K562 (cell line): ENCODE data around the gene DYNLT2. TPM values are rescaled to one million over a fixed set of nuclear protein-coding genes. Genes with fewer than 3 reads are reported as not detected.

Source experiments
- ATAC-seq: fragments of 200-7000 bp; cut with Tn5 transposase; 3 replicates; pipeline ENCODE4 v1.9.1; 2020; ENCODE audit warnings: moderate library complexity
- BruUV-seq: library from RNA; stranded (reverse); fragments of 400-500 nt; replicated peaks from 2 replicates; lab custom pipeline; 2021; lab: Mats Ljungman, UMichigan
- CTCF ChIA-PET: fragments of 300-600 bp; formaldehyde crosslinking; extraction: SDS; loops from one replicate; lab custom pipeline; 2021; ENCODE audit warnings: low intra/inter-chr PET ratio; lab: Yijun Ruan, JAX
- POLR2A ChIA-PET: fragments of 300-600, 350-650 bp; sonication (Branson Sonifier 250); formaldehyde crosslinking; extraction: SDS; loops from one replicate; lab custom pipeline; 2021; ENCODE audit warnings: antibody characterized with exemption, inconsistent platforms; lab: Yijun Ruan, JAX
- DNase-seq, 4 experiments: peaks; one replicate each; pipeline versions ENCODE4 v3.0.0 to v3.0.0-alpha.2; 2011 to 2018; ENCODE audit warnings: low spot score in 3 of 4, mixed read lengths in 3 of 4; ENCODE audit errors: extremely low read depth in 1 of 4
- FAIRE-seq: peaks from 2 replicates; lab custom pipeline; 2011; peaks lifted over from hg19 to GRCh38; lab: Jason Lieb, UNC
- H2AFZ ChIP-seq: 2 replicates; pipeline ENCODE4 v1.6.0; 2011; ENCODE audit warnings: low read depth, low read length, control low read depth, inconsistent platforms
- H3K27ac ChIP-seq: fragments of 200-600 bp; 3 replicates; pipeline ENCODE4 v1.8.0; 2011; ENCODE audit warnings: low read depth, mild to moderate bottlenecking, control low read depth, inconsistent platforms, low read length, moderate library complexity, mixed read lengths; ENCODE audit errors: extremely low read depth
- H3K27me3 ChIP-seq, 2 experiments: fragments of 300-600 bp in 1 of 2; 2 replicates in 1 of 2; 3 replicates in 1 of 2; pipeline versions ENCODE4 v1.6.0 to v1.8.0; 2011; ENCODE audit warnings: inconsistent platforms in 2 of 2, low read length in 2 of 2, mild to moderate bottlenecking in 1 of 2, mixed read lengths in 1 of 2, moderate library complexity in 1 of 2; ENCODE audit not compliant: control insufficient read depth in 2 of 2, insufficient read depth in 2 of 2
- H3K36me3 ChIP-seq: fragments of 300-600 bp; 3 replicates; pipeline ENCODE4 v1.8.0; 2011; ENCODE audit warnings: mild to moderate bottlenecking, low read length, inconsistent platforms; ENCODE audit not compliant: control insufficient read depth, insufficient read depth
- H3K4me1 ChIP-seq, 2 experiments: fragments of 200-600 bp in 1 of 2; replicated peaks in 1 of 2; 2 replicates in 1 of 2; 3 replicates in 1 of 2; pipeline versions ENCODE4 v1.5.1 to v1.8.0; 2011; ENCODE audit warnings: inconsistent platforms in 2 of 2, low read length in 2 of 2, mild to moderate bottlenecking in 1 of 2, mixed read lengths in 1 of 2, moderate library complexity in 1 of 2; ENCODE audit not compliant: control insufficient read depth in 2 of 2, insufficient read depth in 2 of 2
- H3K4me2 ChIP-seq: 2 replicates; pipeline ENCODE4 v1.6.1; 2011; ENCODE audit warnings: low read length, control low read depth, inconsistent platforms, mixed read lengths; ENCODE audit not compliant: insufficient read depth
- H3K4me3 ChIP-seq: fragments of 200-600 bp; sonication (generic), shearing (Covaris generic); 2 replicates; pipeline ENCODE4 v1.5.1; 2016; ENCODE audit warnings: control low read depth, inconsistent platforms
- H3K79me2 ChIP-seq: fragments of 200-600 bp; 3 replicates; pipeline ENCODE4 v1.8.0; 2011; ENCODE audit warnings: low read length, inconsistent platforms; ENCODE audit not compliant: control insufficient read depth, insufficient read depth
- H3K9ac ChIP-seq, 2 experiments: 2 replicates each; pipeline versions ENCODE4 v1.6.0 to v1.6.1; 2011; ENCODE audit warnings: low read depth in 2 of 2, low read length in 2 of 2, control low read depth in 1 of 2, inconsistent platforms in 1 of 2, mild to moderate bottlenecking in 1 of 2, mixed read lengths in 1 of 2; ENCODE audit not compliant: insufficient read depth in 1 of 2
- H3K9me1 ChIP-seq: one replicate; pipeline ENCODE4 v1.6.0; 2011; ENCODE audit warnings: inconsistent platforms, mild to moderate bottlenecking, low read length, moderate library complexity; ENCODE audit not compliant: control insufficient read depth, insufficient read depth
- H3K9me3 ChIP-seq: replicated peaks from 2 replicates; pipeline ENCODE4 v1.5.1; 2011; ENCODE audit warnings: low read depth, low read length, inconsistent platforms; ENCODE audit not compliant: control insufficient read depth, insufficient read depth
- H4K20me1 ChIP-seq: replicated peaks from 2 replicates; pipeline ENCODE4 v1.6.1; 2011; ENCODE audit warnings: low read length, inconsistent platforms, mixed read lengths; ENCODE audit not compliant: control insufficient read depth, insufficient read depth
- GATA2 ChIP-seq: sonication (generic); formaldehyde crosslinking; IDR thresholded peaks from 2 replicates; pipeline ENCODE4 v1.4.0; 2020; ENCODE audit warnings: mild to moderate bottlenecking, missing genetic modification reagents
- KLF6 ChIP-seq: fragments of 250-450 bp; sonication (Bioruptor Pico); IDR thresholded peaks from 2 replicates; pipeline ENCODE4 v1.4.0; 2020; ENCODE audit warnings: mild to moderate bottlenecking, moderate library complexity, borderline replicate concordance
- MAFF ChIP-seq: IDR thresholded peaks from 2 replicates; pipeline ENCODE4 v1.6.1; 2012; ENCODE audit warnings: low read length, improper control_type of control experiment
- ZNF175 ChIP-seq: fragments of 200-800 bp; sonication (Bioruptor generic); IDR thresholded peaks from 2 replicates; pipeline ENCODE4 v1.6.1; 2016; ENCODE audit warnings: low read depth, mild to moderate bottlenecking, missing genetic modification characterization, missing compliant biosample characterization
- ZNF707 ChIP-seq: fragments of 250-450 bp; sonication (Bioruptor Pico); conservative IDR thresholded peaks from 2 replicates; pipeline ENCODE4 v1.8.0; 2022; ENCODE audit warnings: inconsistent platforms, mild to moderate bottlenecking, moderate library complexity
- ZNF75A ChIP-seq: fragments of 450-650 bp; formaldehyde crosslinking; IDR thresholded peaks from 2 replicates; pipeline ENCODE4 v1.4.0; 2020; ENCODE audit warnings: mild to moderate bottlenecking
- WGBS: fragments of 100-300 bp; shearing (Covaris generic); methylation state at CpG from one replicate; pipeline ENCODE4 v1.1.6; 2016; ENCODE audit warnings: low coverage, mixed read lengths; ENCODE audit not compliant: insufficient coverage; ENCODE audit errors: missing lambda C conversion rate; 5-methylcytosine and 5-hydroxymethylcytosine counted together
- in situ Hi-C: fragments of 300-500 bp; cut with MboI; formaldehyde crosslinking; loops from 4 replicates; pipeline ENCODE4 v1.15.0; 2018; ENCODE audit warnings: inconsistent platforms, mixed read lengths
- intact Hi-C: fragments of 100-400 bp; cut with micrococcal nuclease; formaldehyde crosslinking; loops from 2 replicates; pipeline ENCODE4 v1.14.2; 2022
- polyA plus RNA-seq, 8 experiments: library from polyadenylated mRNA; depleted of rRNA in 4 of 8; stranded (reverse) in 5 of 8; unstranded in 3 of 8; fragments of >200 nt; fragmentation: Nextera tagmentation in 2 of 8; fragmentation: Illumina TruSeq in 1 of 8; extraction: Ambion mirVana in 2 of 8; extraction: Trizol in 1 of 8; gene quantifications; 2 replicates each; pipeline versions ENCODE4 v1.2.1 to v1.2.3, GENCODE V29; 2011 to 2014; ENCODE audit warnings: inconsistent platforms in 1 of 8, missing spikeins in 1 of 8
- total RNA-seq, 7 experiments: library from RNA; depleted of rRNA in 6 of 7; stranded (reverse); fragments of >200 nt in 6 of 7; fragmentation: Illumina TruSeq in 2 of 7; extraction: Trizol in 2 of 7; gene quantifications; 2 replicates each; pipeline versions ENCODE4 v1.2.1 to v1.2.3, GENCODE V29; 2011 to 2021; ENCODE audit warnings: low replicate concordance in 1 of 7

DYNLT2 gene
- total and polyA plus RNA-seq, 9 of the 15 experiments (the other 6 are each of a cell fraction or from before 2014, with no cell fraction given), result 2.0 to 12.8 (median 6.3) TPM

DNA sequence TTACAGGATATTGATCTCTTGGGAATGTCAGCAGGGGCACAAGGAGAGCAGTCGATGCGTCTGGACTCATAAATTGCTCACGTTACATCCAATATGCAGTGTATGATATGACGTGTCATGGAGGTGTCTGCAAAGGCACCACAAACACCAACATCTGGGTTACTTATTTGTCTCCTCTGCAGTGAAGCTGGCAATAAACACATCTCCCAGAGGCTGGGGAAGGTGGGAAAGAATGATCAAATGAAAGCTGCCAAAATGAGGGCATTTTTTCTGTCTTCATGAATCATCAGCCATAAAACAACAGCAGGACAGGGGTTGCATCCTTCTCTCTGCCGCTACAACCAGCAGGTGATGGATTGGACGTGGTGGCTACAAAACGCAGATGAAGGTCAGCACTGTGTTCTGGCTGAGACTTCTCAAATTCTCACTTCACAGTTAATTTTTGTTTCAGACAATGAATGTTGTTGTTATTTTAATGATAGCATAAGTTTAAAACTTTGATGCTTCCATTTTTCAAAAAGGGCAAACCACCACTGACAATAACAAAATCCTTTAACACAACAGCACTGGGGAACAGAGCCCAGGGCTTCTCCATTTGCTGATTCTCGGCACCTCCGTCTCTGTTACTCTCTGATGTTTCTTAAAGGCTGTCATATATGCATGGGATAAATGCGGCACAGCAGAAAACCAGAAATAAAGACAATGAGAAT, 47.5 kb upstream of the DYNLT2 start:
- no peak for DNase-seq
- peaks cover 0 to 7% of the 10 kb centered on the region in 2 experiments; a peak in 2 of 5 replicates for H3K4me1 ChIP-seq
- FAIRE-seq, result peak; percentile 46
- H3K27me3 ChIP-seq, result peaks cover 63 to 66% of the 10 kb centered on the region in 2 experiments
- no peak for ATAC-seq
- no peak overlapping the region for H3K27ac ChIP-seq
- H3K9me3 ChIP-seq, result no peaks in the 10 kb centered on the region
- ChIA-PET CTCF (no interaction called here), POLR2A (interaction anchor here (0.7 kb wide), 1 partner anchor 714 kb away, joined by 4 read pairs; no protein-coding TSS in a partner anchor)
- TF ChIP-seq ZNF175 (CRISPR knock-in tag) (no peak), GATA2 (CRISPR knock-in tag) (no peak), ZNF75A (no peak)
- no peak overlapping the region for H3K4me2 ChIP-seq
- H3K4me3 ChIP-seq, result no peak overlapping the region
- WGBS, result 0% methylated on average over 10 of the region's 10 CpGs
- H3K9me1 ChIP-seq, result no peaks in the 10 kb centered on the region
- peaks cover 6% of the 10 kb centered on the region; the same call in 1 of the 2 replicates for H4K20me1 ChIP-seq
- H2AFZ ChIP-seq, result no peak overlapping the region
- intact Hi-C loops (no loop called here), in situ Hi-C loops (no loop called here)
- H3K36me3 ChIP-seq, result no peaks in the 10 kb centered on the region
- no peaks in the 10 kb centered on the region for H3K79me2 ChIP-seq
- BruUV-seq, result no TSS peak
- no peak overlapping the region for H3K9ac ChIP-seq

DNA sequence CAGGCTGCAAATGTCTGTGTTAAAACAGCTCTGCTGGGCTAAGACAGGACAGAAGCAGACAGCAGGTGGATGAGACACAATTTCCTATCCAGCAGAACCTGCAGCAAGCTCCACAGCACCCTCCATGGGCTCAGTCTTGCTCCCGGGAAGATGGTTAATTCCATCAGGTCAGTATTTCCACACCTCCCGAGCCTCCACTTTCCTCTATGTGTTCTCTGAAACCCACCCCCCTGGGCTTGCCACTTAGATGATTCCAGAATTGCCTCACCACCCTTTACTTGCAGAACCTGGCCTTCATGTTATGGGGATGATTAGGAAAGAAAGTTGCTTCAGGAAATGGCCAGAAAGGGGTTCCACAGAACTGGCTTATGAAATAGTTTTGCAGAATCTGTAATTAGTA, 43.8 kb upstream of the DYNLT2 start:
- H4K20me1 ChIP-seq, result peaks cover 10% of the 10 kb centered on the region; the same call in 1 of the 2 replicates
- ATAC-seq (no peak), DNase-seq (no peak), FAIRE-seq (no peak)
- TF ChIP-seq ZNF707 (no peak), MAFF (no peak), KLF6 (CRISPR knock-in tag) (no peak)
- in situ Hi-C loops (no loop called here), intact Hi-C loops (no loop called here)
- no peak overlapping the region for H3K4me3 ChIP-seq
- no peaks in the 10 kb centered on the region for H3K9me3 ChIP-seq
- H2AFZ ChIP-seq, result no peak overlapping the region
- no peak overlapping the region for H3K9ac ChIP-seq
- H3K27me3 ChIP-seq, result peaks cover 64 to 67% of the 10 kb centered on the region in 2 experiments
- H3K27ac ChIP-seq, result no peak overlapping the region
- no peaks in the 10 kb centered on the region for H3K79me2 ChIP-seq
- H3K9me1 ChIP-seq, result no peaks in the 10 kb centered on the region
- peaks cover 6 to 8% of the 10 kb centered on the region in 2 experiments; a peak in 3 of 5 replicates for H3K4me1 ChIP-seq
- POLR2A ChIA-PET, result interaction anchor here (1.3 to 3.3 kb wide), 3 partner anchors 10 to 12 kb away, joined by 6 to 13 read pairs (median 8); no protein-coding TSS in a partner anchor
- CTCF ChIA-PET, result no interaction called here
- WGBS, result 0% methylated on average over 2 of the region's 2 CpGs
- no peak overlapping the region for H3K4me2 ChIP-seq
- no peaks in the 10 kb centered on the region for H3K36me3 ChIP-seq
- BruUV-seq, result no TSS peak
